ENCODE measurements around the gene RPP30. TPM values are rescaled to one million over a fixed set of nuclear protein-coding genes. Genes with fewer than 3 reads are reported as not detected.

The RPP30 gene
- total RNA-seq = 25.5 and 29.0 TPM in 2 replicates

DNA sequence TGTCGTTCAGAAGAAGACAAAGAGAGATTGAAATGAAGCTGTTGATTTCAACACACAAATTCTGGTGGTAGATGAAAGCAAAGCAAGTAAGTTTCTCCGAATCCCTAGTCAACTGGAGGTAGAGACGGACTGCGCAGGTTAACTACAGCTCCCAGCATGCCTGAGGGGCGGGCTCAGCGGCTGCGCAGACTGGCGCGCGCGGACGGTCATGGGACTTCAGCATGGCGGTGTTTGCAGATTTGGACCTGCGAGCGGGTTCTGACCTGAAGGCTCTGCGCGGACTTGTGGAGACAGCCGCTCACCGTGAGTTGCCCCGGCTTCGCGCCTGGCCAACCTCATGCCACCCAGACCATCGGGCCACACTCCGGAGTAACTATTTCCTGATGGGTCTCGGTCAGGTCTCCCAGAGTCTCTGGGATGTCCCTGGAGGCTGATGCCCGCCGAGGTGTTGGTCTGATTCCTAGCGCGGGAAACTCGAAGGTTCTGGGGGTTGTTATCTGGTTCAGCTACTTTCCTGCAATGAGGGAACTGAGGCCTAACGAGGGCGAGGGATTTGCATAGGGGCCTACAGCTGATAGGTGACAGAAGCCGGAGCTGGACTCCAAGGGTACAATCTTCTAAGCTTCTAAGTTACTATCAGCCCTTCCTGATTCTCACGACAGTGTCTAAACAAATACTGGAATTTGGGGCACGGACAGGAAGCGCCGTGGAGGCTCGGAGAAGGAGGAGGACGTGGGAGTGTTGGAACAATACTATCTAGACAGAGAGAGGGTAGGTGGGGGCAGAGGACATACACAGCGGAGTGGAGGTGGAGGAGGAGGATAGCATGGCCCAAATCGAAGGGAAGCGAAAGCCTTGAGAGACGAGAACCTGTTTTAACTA is at the start of gene RPP30:
Gene RPP30, plus strand, starts transcription at position 209 of the 882 bp plus-strand sequence. Its CDS starts 13 bp downstream, at position 222.

DNA sequence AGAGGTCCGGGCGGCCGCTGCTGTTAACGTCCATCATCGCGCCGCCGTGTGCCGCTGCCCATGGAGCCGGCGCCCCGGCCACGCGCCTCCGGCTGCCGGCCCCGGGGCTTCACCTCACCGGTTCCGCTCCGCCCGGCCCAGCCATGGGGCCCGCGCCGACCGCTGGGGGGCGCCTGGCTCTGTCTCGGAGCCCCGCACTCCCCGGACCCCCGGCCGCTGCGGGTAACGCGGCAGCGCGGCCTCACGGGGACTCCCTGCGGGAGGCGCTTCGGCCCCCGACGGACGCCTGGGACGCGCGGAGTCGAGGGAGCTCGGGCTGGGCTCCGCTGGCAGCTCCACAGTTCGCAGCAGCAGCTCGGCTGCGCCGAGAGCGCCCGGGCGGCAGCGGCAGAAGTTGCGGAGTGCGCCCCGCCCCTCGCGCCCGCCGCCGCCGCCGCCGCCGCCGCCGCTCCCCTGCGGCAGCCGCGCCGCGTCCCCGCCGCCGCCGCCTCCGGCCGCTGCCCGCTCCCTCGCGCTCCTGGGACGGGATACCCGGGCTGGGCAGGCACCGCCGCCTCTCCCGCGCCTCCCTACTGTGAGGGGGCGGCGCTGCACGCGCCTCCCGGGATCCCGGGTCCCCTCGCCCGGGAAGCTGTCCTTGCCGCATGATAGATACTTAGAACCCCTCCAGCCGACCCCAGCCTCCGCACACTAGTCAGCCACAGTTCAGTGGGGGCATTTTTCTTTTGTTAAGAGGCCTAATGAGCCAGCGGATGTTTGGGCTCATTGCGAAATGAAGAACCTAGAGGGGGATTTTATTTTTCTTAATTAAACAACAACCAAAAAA is 13.9 kb upstream of the RPP30 start, which contains the start of gene HTR7:
Gene HTR7, minus strand, starts transcription at position 405 of the 826 bp plus-strand sequence. Its CDS starts 368 bp downstream, at position 37.

DNA sequence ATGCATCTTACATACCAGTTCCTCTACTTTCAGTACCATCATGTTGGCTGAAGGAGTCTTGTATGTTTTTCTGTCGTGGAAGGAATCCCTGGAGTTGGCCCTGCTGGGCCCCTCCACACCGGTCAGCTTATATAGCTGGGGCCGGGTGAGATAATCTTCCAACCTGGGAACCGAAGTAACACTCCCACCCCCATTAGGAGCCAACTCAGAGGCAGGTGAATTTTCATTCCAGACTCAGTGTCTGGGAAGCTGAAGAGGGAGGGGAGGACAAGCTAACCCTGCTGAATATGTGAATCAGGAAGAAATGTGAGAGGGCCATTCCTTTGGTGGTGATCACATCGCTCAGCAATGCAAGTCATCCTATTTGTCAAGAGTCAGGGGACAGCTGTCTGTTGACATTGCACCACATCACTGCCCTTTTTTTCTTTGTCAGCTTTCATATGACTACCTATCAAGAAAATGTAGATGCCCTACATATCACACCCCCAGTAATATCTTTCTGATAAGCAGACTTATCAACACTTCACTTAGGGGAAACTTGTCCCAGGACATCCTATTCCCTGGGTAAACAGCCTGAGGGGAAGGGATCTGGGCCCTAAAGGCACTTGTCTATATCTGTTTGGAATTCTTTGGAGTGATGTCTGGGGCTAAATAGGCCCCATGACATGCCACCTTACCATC is 49.4 kb downstream of the RPP30 start, which contains the start of gene ANKRD1:
Gene ANKRD1, minus strand, starts transcription at position 102 of the 681 bp plus-strand sequence. Its CDS starts 60 bp downstream, at position 42.

Small RNAs within 50 kb of the gene (small RNA-seq; reads per million reads assigned to genes)
- gene RF00019 = not detected
- gene RNU6-740P = not detected

Other genes with a start within 250 kb of the RPP30 start
- 2.7 and 5.2 TPM in 2 replicates for gene HTR7, start 13.9 kb upstream of the RPP30 start, total RNA-seq
- gene ANKRD1, start 49.1 kb downstream of the RPP30 start, total RNA-seq = 0.32 and 0.36 TPM in 2 replicates

Measured in hair follicle dermal papilla cell (primary cell).